CD4-positive, alpha-beta T cell (primary cell): ENCODE results near the gene TALDO1. TPM values are rescaled to one million over a fixed set of nuclear protein-coding genes. Genes with fewer than 3 reads are reported as not detected.

Experiments
- ATAC-seq: fragments of 200-7000 bp; cut with Tn5 transposase; one replicate; pipeline ENCODE4 v1.10.0; 2022; ENCODE audit warnings: mild to moderate bottlenecking; ENCODE audit not compliant: poor library complexity
- CTCF ChIA-PET: fragments of 350-600 bp; sonication (Branson Sonifier 250); formaldehyde crosslinking; loops from one replicate; lab custom pipeline; 2021; ENCODE audit warnings: antibody characterized with exemption, inconsistent platforms; lab: Charles Lee
- POLR2A ChIA-PET: fragments of 350-600 bp; sonication (Branson Sonifier 250); formaldehyde crosslinking; loops from one replicate; lab custom pipeline; 2021; ENCODE audit warnings: antibody characterized with exemption, inconsistent platforms; lab: Charles Lee
- DNase-seq, 14 experiments: peaks; one replicate each; pipeline ENCODE4 v3.0.0-alpha.2; 2013 to 2020; ENCODE audit warnings: mixed read lengths in 2 of 14
- H3K27ac ChIP-seq, 2 donors: one replicate each; pipeline versions ENCODE4 v1.5.1 to v1.7.0; 2013; ENCODE audit warnings: low read length in 2 of 2, low read depth in 1 of 2, mild to moderate bottlenecking in 1 of 2
- H3K27me3 ChIP-seq, 2 experiments: 1 replicate in 1 of 2; 2 replicates in 1 of 2; pipeline versions ENCODE4 v1.6.1 to v1.7.0; 2013; ENCODE audit warnings: low read length in 2 of 2, control low read depth in 1 of 2, mild to moderate bottlenecking in 1 of 2, moderate library complexity in 1 of 2; ENCODE audit not compliant: insufficient read depth in 2 of 2, control insufficient read depth in 1 of 2
- H3K36me3 ChIP-seq: one replicate; pipeline ENCODE4 v1.6.1; 2013; ENCODE audit warnings: low read length, control low read depth; ENCODE audit not compliant: insufficient read depth
- H3K4me1 ChIP-seq: one replicate; pipeline ENCODE4 v1.6.1; 2013; ENCODE audit warnings: low read length, control low read depth; ENCODE audit not compliant: insufficient read depth
- H3K4me3 ChIP-seq: one replicate; pipeline ENCODE4 v1.5.1; 2013; ENCODE audit warnings: mild to moderate bottlenecking, low read length, moderate library complexity
- H3K9me3 ChIP-seq, 2 experiments: 1 replicate in 1 of 2; 2 replicates in 1 of 2; pipeline versions ENCODE4 v1.6.1 to v1.7.0; 2013; ENCODE audit warnings: low read length in 2 of 2, mild to moderate bottlenecking in 2 of 2, control low read depth in 1 of 2, moderate library complexity in 1 of 2; ENCODE audit not compliant: control insufficient read depth in 1 of 2, insufficient read depth in 1 of 2
- H3K27ac Mint-ChIP-seq: one replicate; pipeline ENCODE4 v1.8.0; 2020; ENCODE audit warnings: mixed read lengths
- H3K27me3 Mint-ChIP-seq: one replicate; pipeline ENCODE4 v1.8.0; 2021; ENCODE audit warnings: mixed read lengths
- H3K36me3 Mint-ChIP-seq: one replicate; pipeline ENCODE4 v1.8.0; 2021; ENCODE audit warnings: low read depth, mixed read lengths
- H3K4me1 Mint-ChIP-seq: one replicate; pipeline ENCODE4 v1.8.0; 2021; ENCODE audit warnings: low read depth, mixed read lengths
- H3K4me3 Mint-ChIP-seq: one replicate; pipeline ENCODE4 v1.8.0; 2020; ENCODE audit warnings: mild to moderate bottlenecking, mixed read lengths
- H3K9me3 Mint-ChIP-seq: one replicate; pipeline ENCODE4 v1.8.0; 2020; ENCODE audit warnings: mixed read lengths
- intact Hi-C, 2 experiments: fragments of 100-400 bp; cut with DNase I in 1 of 2; cut with micrococcal nuclease in 1 of 2; formaldehyde crosslinking; loops; one replicate each; pipeline versions ENCODE4 v1.15.1 to v1.9.0; 2023 to 2025; cut with DNase I, micrococcal nuclease
- total RNA-seq, 174 experiments: library from RNA in 2 of 174; stranded (reverse) in 2 of 174; gene quantifications; one replicate each; pipeline ENCODE4 v1.2.3 and lab custom pipeline; 2021 to 2026
- TF ChIP-seq, protein P1 (sequence below): fragments of 200-600 bp; IDR thresholded peaks from one replicate; pipeline ENCODE4 v1.8.0; 2022; ENCODE audit warnings: antibody characterized with exemption, mild to moderate bottlenecking

The TALDO1 gene
- total RNA-seq, 2 experiments from 2014 or later: 26.2 to 27.7 TPM

DNA sequence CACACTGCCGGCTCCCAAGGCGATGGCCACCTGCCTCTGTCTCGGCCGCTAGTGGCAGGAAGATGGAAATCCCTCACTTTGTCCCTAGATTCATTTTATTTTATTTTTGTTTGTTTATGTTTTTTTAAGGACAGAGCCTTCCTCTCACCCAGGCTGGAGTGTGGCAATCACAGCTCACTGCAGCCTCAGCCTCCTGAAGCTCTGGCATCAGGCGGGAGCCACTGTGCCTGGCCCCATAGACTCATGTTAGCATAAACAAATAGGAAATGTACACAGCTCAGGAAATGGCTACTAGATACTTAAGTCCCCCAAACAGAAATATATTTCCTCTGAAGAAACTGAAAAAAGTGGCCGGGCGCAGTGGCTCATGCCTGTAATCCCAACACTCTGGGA, 48.2 kb upstream of the TALDO1 start:
- H3K4me1 ChIP-seq: peaks cover 44% of the 10 kb centered on the region
- no peak for ATAC-seq
- no peaks in the 10 kb centered on the region for H3K36me3 Mint-ChIP-seq
- H3K9me3 ChIP-seq: no peaks in the 10 kb centered on the region
- H3K4me1 Mint-ChIP-seq: peaks cover 25% of the 10 kb centered on the region
- H3K36me3 ChIP-seq: peaks cover 8% of the 10 kb centered on the region
- TF ChIP-seq, protein P1, sequence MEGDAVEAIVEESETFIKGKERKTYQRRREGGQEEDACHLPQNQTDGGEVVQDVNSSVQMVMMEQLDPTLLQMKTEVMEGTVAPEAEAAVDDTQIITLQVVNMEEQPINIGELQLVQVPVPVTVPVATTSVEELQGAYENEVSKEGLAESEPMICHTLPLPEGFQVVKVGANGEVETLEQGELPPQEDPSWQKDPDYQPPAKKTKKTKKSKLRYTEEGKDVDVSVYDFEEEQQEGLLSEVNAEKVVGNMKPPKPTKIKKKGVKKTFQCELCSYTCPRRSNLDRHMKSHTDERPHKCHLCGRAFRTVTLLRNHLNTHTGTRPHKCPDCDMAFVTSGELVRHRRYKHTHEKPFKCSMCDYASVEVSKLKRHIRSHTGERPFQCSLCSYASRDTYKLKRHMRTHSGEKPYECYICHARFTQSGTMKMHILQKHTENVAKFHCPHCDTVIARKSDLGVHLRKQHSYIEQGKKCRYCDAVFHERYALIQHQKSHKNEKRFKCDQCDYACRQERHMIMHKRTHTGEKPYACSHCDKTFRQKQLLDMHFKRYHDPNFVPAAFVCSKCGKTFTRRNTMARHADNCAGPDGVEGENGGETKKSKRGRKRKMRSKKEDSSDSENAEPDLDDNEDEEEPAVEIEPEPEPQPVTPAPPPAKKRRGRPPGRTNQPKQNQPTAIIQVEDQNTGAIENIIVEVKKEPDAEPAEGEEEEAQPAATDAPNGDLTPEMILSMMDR: no peak
- DNase-seq: no peak
- H3K27me3 Mint-ChIP-seq: no peaks in the 10 kb centered on the region
- POLR2A ChIA-PET: no interaction called here
- no peaks in the 10 kb centered on the region for H3K27me3 ChIP-seq
- no peaks in the 10 kb centered on the region for H3K9me3 Mint-ChIP-seq
- CTCF ChIA-PET: interaction anchor here (1.2 kb wide), 1 partner anchor 144 kb away, joined by 3 read pairs; no protein-coding TSS in a partner anchor
- intact Hi-C loops: loop anchor here (5.0 to 10.0 kb wide), 2 partner anchors 98 to 134 kb away; partner anchors contain the start of genes SLC25A22 (in 2 of the 2), LMNTD2 (in 1 of the 2) and RASSF7 (in 1 of the 2)
- H3K27ac ChIP-seq: no peak overlapping the region
- no peak overlapping the region for H3K4me3 ChIP-seq
- no peak overlapping the region for H3K4me3 Mint-ChIP-seq
- H3K27ac Mint-ChIP-seq: no peak overlapping the region

DNA sequence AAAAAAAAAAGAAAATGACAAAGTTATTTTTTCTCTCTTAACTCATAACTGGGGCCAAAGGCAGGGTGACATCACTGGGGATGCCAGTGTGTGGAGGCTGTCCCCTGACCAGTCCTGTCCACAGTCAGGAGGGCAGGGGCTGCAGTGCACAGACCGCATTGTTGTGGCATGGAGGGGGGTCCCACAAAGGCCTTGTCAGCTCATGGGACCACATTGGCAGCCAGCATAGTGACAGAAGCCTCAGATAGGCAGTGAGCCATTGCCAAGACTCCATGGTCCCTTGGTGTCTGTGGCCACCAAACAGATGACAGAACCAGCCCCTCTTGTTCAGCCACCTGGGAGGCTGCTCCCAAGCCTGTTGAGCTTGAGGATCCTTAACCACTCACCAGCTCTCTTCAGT, 47.5 kb upstream of the TALDO1 start:
- no peak overlapping the region for H3K4me3 Mint-ChIP-seq
- no peak for DNase-seq
- Histone ChIP-seq H3K9me3 (no peaks in the 10 kb centered on the region), H3K27ac (no peak overlapping the region), H3K27me3 (no peaks in the 10 kb centered on the region), H3K4me1 (peaks cover 39% of the 10 kb centered on the region), H3K4me3 (no peak overlapping the region), H3K36me3 (peaks cover 8% of the 10 kb centered on the region)
- CTCF ChIA-PET: no interaction called here
- intact Hi-C loops: loop anchor here (5.0 to 10.0 kb wide), 2 partner anchors 98 to 135 kb away; partner anchors contain the start of genes SLC25A22 (in 2 of the 2), LMNTD2 (in 1 of the 2) and RASSF7 (in 1 of the 2)
- no peak overlapping the region for H3K27ac Mint-ChIP-seq
- no peaks in the 10 kb centered on the region for H3K9me3 Mint-ChIP-seq
- H3K36me3 Mint-ChIP-seq: no peaks in the 10 kb centered on the region
- H3K4me1 Mint-ChIP-seq: peaks cover 25% of the 10 kb centered on the region
- ATAC-seq: no peak
- POLR2A ChIA-PET: no interaction called here
- no peaks in the 10 kb centered on the region for H3K27me3 Mint-ChIP-seq
- TF ChIP-seq, protein P1: no peak

DNA sequence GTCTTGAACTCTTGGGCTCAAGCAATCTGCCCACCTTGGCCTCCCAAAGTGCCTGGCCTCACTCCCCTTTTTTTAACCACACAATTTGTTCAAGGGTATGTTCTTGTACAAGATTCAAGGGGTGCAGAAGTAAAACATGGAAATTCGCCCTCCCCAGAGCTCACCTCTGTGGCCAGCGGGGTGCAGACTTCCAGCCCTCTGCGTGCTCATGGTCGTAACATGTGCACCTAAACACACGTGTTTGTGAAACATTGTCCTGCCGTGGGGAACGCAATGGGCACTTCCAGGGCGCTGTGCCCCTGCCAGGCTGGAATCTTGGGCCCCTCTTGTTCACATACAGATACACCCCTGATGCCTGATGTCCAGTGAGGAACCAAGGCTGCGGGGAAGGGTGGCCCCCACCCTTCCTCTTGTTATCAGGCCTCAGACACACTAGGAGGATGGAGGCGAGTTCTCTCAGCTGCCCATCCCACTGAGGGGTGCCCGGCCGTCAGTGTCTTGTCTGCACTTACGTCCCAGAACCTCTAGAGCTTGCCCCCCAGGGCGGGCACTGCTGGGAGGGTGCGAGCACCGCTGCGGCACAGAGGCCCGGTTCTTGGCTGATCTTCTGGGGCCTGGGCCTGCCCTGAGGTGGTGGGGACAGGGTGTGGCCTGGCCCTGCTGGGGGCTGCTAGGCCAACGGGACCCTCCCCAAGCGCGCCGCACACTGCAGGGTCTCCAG, 45.4 kb upstream of the TALDO1 start:
- Mint-ChIP-seq H3K4me3 (no peak overlapping the region), H3K4me1 (peaks cover 20% of the 10 kb centered on the region), H3K36me3 (no peaks in the 10 kb centered on the region), H3K9me3 (no peaks in the 10 kb centered on the region), H3K27me3 (no peaks in the 10 kb centered on the region), H3K27ac (no peak overlapping the region)
- no peak for ATAC-seq
- Histone ChIP-seq H3K27me3 (peaks cover 6 to 8% of the 10 kb centered on the region in 2 experiments), H3K9me3 (no peaks in the 10 kb centered on the region), H3K36me3 (peaks cover 8% of the 10 kb centered on the region), H3K27ac (no peak overlapping the region), H3K4me1 (peaks cover 46% of the 10 kb centered on the region), H3K4me3 (no peak overlapping the region)
- ChIA-PET POLR2A (no interaction called here), CTCF (no interaction called here)
- intact Hi-C loops: no loop called here
- TF ChIP-seq, protein P1: no peak
- no peak for DNase-seq
